Measurements from ENCODE around the gene SSTR5.

SSTR5 gene

GRCh38 chr16:1122398-1122765 lies 49.8 kb downstream of the SSTR5 start:
- no peak for DNase-seq (ENCODE audit: low read depth in 2 of 2)

- DNase-seq (ENCODE audit: low read depth in 2 of 2): no peak
These were observed 51.1 kb downstream of the SSTR5 start for GRCh38 chr16:1123525-1124230.

- DNase-seq (ENCODE audit: low read depth in 2 of 2): no peak
These were observed 51.7 kb downstream of the SSTR5 start for GRCh38 chr16:1124291-1124690.

GRCh38 chr16:1124795-1125194 lies 52.2 kb downstream of the SSTR5 start:
- DNase-seq (ENCODE audit: low read depth in 2 of 2): no peak

- DNase-seq (ENCODE audit: low read depth in 2 of 2): no peak
These were observed 52.9 kb downstream of the SSTR5 start for GRCh38 chr16:1125471-1125870.

- no peak for DNase-seq (ENCODE audit: low read depth in 2 of 2)
These were observed 53.5 kb downstream of the SSTR5 start for GRCh38 chr16:1126044-1126443.

GRCh38 chr16:1126586-1126985 lies 54.0 kb downstream of the SSTR5 start:
- no peak for DNase-seq (ENCODE audit: low read depth in 2 of 2)

GRCh38 chr16:1127101-1127500 lies 54.6 kb downstream of the SSTR5 start:
- DNase-seq (ENCODE audit: low read depth in 2 of 2): no peak

- no peak for DNase-seq (ENCODE audit: low read depth in 2 of 2)
These were observed 55.6 kb downstream of the SSTR5 start for GRCh38 chr16:1127971-1128715.

GRCh38 chr16:1129106-1129960 lies 56.8 kb downstream of the SSTR5 start:
- no peak for DNase-seq (ENCODE audit: low read depth in 2 of 2)

GRCh38 chr16:1130382-1130781 lies 57.8 kb downstream of the SSTR5 start:
- no peak for DNase-seq (ENCODE audit: low read depth in 2 of 2)

Data from stimulated activated CD4-positive, alpha-beta T cell treated with anti-CD3 and anti-CD28 coated beads, Interleukin-15, amount 100 ng/mL, for 48 hours (primary cell).